NCI-H146 treated with DMSO at 0.1 percent for 48 hours (cell line): ENCODE measurements around the gene METTL16.

ENCODE experiments used
- DNase-seq: peaks from one replicate; lab custom pipeline; 2025; ENCODE audit not compliant: unreplicated experiment; lab: John Stamatoyannopoulos, UW

Gene METTL16

DNA sequence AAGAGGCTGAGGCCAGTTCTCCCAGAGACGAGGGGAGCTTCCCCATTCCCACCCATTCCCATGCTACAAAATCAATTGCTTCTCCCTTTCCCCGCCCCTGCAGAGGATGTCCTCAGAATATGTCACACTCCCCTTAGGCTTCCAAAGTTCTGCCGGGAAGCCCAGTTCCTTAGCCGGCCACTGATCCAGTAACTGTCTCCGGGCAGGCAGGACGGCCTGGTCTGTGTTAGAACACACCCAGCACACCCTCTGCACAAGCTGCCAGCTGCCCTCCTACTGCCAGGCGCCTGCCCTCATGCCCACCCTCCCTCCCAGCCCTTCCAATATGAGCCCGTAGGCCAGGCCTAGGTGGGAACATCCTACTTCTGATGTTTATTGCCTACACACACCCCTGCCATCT, 143.3 kb downstream of the METTL16 start:
- no peak for DNase-seq

DNA sequence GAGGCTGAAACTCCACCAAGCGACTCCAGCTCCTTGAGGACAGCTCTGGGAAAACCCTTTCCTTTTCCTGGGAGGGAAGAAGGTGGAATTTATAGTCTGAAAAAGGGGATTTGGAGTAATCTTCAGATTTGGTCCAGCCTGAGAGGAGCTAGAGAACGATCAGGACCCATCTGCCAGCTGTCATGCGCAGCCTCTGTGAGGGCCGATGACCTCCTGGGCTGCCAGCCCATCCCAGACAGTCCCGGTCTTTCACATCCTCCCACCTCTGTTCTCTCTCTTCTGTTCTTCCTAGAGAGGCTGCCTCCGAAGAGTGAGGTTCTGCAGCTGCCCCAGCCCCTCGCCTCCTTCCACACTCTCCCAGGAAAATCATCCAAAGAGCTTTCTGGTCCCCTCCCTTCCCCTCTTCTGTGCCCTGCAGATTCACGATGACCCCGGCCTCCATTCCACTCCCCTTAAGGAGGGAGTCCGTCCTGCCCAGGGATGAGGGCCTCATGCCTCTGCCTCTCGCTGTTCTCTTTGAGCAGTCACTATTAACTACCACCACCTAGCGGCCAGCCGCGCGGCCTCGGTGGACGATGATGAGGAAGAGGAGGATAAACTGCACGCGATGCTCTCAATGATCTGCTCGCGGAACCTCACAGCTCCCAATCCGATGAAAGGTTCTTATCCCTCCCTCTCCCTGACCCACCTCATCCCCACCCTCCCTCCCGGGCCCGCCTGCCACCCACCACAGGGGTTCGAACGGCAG, 144.8 kb downstream of the METTL16 start:
- DNase-seq, result no peak
